HG02938 (cell line): ENCODE data around the gene C1orf232.

Experiments
- ATAC-seq: cut with Tn5 transposase; IDR thresholded peaks from one replicate; pipeline ENCODE4 v1.9.1; 2021; ENCODE audit warnings: mild to moderate bottlenecking, moderate library complexity; ENCODE audit not compliant: unreplicated experiment

The C1orf232 gene

DNA sequence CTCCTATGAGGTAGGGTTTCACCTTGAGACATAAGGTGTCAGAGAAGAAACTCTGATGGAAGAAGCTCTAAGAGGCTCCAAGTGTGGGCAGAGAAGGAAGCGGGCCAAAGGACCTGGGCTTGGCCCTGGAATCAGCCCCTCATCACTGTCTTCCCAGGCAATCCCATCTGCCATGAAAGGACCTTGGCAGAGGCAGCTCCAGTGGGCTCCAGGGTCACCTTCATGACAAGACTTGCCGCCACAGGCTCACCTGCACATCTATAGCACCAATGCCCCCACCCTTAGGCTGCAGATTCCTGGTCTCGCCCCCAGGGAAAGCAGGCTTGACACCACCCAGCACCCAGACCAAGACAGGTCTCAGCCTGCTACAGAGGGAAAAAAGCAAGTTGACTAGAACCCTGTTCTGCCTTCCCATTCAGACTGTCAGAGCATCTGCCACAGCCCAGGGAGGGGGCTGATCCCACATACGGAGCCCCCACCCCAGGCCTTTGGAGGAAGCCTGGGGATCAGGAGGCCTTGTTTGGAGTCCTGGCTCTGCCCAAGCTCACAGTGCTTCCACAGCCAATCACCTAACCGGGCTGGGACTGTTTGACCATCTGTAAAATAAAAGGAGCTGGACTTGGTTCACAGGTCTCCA, 10.4 kb downstream of the C1orf232 start:
- no peak for ATAC-seq

- ATAC-seq = no peak
These were observed 12.3 kb downstream of the C1orf232 start for GRCh38 chr1:26156285-26157038.

DNA sequence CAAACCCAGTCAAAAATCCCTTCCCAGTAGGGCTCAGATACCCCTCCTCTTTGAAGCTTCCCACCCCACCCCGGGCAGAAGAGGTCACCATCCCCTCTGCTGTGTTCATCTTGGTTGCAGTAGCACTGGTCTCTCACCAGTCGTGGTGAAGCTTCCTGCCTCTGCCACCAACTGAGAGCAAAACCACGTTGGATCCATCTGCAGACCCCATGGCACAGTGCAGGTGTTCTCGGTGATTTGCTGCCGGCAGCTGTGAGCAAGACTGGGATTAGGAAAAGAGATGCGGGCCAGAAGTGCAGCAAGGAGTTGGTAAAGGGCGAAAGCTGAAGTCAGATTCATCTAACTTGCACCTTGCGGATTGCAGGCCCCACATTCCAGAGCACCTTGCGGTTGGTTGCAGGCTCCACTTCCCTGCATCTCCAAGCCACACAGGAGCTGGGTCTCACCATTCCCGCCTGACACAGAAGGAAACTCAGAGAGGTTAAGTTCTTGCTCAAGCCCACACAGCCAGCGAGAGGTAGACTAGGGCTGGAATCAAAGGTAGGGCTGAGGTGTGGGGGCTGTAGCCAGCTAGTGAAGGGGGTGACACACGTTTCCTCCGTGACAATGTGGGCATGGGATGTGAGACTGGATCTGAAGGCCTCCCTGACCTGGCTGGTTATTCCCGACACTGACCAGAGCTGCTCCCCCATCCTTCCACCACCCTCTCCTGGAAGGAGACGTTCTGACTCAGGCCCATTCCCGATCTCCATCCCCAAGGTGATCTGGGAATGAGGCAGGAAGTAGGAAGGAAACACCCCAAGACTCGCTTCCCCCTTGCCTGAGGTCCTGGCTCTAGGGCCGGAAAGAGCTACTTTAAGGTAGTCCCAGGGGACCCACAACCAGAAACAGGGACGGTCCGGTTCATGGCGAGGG, 13.1 kb downstream of the C1orf232 start:
- ATAC-seq = no peak

- ATAC-seq = no peak
These were observed 14.0 kb downstream of the C1orf232 start for GRCh38 chr1:26154750-26155149.

DNA sequence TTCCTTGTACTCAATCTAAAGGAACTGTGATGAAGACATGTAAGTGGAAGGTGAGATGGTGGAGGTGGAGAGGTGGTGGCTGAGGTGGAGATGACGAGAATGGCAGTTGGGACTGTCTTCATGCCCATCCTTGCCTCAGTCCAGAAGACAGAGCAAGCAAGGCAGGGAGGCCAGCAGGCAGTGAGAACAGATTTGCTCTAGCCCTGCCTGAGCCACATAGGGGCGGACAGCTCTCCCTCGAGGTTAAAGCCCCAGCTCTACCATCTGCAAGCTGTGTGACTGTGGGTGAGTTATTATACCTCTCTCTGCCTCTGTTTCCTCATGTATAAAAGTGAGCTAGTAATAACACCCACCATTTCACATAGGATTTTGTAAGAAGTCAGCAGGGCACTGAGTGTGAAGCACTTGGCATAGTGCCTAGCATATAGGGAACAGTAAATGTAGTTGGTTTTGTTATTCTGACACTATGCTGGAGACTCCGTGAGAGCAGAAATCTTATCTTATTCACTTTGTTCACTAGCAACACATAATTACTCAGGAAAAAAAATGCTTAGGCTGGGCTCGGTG, 14.7 kb downstream of the C1orf232 start:
- no peak for ATAC-seq

DNA sequence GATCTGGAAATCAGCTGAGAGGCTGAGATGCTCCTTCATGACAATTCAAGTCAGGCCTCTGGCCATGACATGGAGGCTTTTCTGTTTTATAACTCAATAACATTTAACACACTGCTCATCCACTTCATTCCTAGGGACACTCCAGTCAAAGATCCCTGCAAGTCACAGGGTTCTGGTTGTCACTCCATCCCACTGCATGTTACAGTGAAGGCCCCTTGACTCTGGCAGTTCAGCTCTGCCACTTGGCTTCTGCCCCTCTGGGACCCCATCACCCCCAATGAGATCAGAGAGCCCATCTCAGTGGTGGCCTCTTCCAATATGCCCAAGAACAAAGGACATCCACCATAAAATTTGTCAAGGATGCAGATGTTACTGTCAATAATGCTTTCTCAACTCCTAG, 19.9 kb downstream of the C1orf232 start:
- ATAC-seq = no peak

DNA sequence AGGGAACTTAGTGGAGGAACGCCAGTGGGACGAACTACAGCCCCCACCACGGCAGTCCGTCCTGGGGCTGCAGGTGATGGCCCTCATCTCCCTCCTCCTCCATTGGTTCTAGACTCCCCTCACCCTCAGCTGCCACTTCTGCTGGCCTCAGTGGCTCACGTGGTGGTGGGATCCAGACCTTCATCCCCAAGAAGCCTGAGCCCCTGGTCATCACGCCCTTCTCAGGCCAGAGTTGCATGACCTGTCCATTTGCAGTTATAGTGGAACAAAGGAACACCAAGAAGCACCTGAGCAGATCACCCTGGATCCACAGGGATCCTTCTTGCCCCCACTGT, 22.8 kb downstream of the C1orf232 start:
- ATAC-seq = no peak

- no peak for ATAC-seq
These were observed 23.5 kb downstream of the C1orf232 start for GRCh38 chr1:26145041-26145959.

- ATAC-seq = no peak
These were observed 26.6 kb downstream of the C1orf232 start for GRCh38 chr1:26142159-26142558.

DNA sequence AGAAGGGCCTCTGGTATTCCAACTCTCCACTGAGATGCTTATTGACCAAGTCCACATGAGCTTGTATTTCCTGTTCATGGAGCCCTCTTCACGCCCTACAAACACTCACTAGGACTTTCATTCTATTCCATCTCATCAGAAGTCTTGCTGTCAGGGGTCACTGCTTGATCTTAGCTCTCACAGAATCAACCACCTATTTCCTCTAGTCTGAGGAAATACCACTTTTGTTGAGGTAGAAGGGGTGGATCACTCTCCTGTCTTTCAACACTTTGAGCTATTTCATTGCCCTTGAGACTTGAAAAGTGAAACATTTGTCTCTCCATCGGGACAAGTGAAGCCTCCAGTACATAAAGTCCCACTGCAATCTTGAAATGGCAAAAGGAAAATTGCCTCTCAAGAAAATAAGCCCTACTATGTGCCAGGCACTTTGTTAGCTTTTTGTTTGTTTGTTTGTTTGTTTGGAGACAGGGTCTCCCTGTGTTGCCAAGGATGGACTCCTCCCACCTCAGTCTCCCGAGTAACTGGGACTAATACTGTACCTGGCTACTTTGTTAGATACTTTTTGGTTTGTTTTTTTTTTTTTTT, 29.7 kb downstream of the C1orf232 start:
- ATAC-seq = no peak

- ATAC-seq = no peak
These were observed 34.3 kb downstream of the C1orf232 start for GRCh38 chr1:26134466-26134865.

- ATAC-seq = no peak
These were observed 36.0 kb downstream of the C1orf232 start for GRCh38 chr1:26132834-26133167.

GRCh38 chr1:26132128-26132833, 36.5 kb downstream of the C1orf232 start:
- ATAC-seq = no peak

- no peak for ATAC-seq
These were observed 38.1 kb downstream of the C1orf232 start for GRCh38 chr1:26130695-26131094.

- ATAC-seq = no peak
These were observed 39.0 kb downstream of the C1orf232 start for GRCh38 chr1:26129778-26130177.

- ATAC-seq = no peak
These were observed 41.3 kb downstream of the C1orf232 start for GRCh38 chr1:26127235-26128163.

DNA sequence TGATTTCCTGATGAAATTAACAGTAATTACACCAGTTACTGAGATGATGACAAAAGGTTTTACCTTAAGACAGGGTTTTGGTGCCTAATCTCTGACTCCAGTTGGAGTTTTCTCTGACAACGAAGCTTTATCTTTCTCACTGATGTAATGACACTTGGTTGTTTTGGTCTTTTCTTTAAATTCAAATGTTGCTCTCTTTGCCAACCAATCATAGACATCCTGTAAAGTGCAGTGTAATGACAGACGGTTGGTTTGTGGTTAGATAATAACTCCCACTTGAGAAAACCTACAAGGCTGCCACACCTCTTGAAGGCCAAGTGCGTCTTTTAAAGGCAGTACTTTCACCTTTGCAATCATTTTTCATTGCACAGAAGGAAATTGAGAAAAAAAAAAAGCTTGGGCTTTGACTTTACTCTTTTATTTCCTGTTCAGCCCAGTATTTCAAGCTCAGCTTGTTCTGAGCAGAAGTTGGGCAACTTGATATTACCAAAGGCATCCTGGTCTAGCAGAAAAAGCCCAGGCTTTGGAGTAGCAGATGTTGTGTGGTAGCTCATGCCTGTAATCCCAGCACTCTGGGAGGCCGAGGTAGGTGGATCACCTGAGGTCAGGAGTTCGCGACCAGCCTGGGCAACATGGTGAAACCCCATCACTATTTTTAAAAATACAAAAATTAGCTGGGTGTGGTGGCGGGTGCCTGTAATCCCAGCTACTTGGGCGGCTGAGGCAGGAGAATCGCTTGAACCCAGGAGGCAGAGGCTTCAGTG, 42.3 kb downstream of the C1orf232 start:
- ATAC-seq = no peak

DNA sequence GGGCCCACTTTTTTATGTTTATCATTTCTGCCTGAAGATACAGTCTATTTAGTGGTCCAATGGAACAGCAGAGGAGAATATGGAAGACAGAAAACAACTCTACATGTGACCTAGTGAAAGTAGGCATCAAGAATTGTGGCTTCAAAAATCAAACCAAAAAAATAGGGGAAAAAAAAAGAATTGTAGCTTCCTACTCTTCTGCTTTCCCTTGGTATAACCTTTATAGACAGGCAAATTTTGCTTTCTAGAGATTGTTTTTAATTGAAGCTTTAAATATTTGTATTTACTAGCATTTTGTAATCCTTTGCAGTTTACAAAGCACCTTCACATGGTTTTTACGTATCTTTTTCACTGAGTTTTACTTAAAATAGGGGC, 42.8 kb downstream of the C1orf232 start:
- ATAC-seq = no peak
